Thyroid gland (tissue), 4 donors: ENCODE results near the gene ZNF823.

ENCODE experiments used
- POLR2A ChIP-seq, 2 donors: fragments of 450-650 bp; IDR thresholded peaks; one replicate each; pipeline ENCODE4 v1.6.1; 2017; ENCODE audit warnings: antibody characterized with exemption in 2 of 2, mild to moderate bottlenecking in 2 of 2, moderate library complexity in 1 of 2
- TF ChIP-seq, protein P1 (sequence below), 6 experiments: fragments of 200-600 bp in 3 of 6; fragments of 450-650 bp in 3 of 6; sonication (generic) in 3 of 6; IDR thresholded peaks; one replicate each; pipeline ENCODE4 v1.5.1; 2016 to 2019; ENCODE audit warnings: antibody characterized with exemption in 6 of 6, mild to moderate bottlenecking in 2 of 6, inconsistent platforms in 1 of 6, moderate library complexity in 1 of 6

DNA sequence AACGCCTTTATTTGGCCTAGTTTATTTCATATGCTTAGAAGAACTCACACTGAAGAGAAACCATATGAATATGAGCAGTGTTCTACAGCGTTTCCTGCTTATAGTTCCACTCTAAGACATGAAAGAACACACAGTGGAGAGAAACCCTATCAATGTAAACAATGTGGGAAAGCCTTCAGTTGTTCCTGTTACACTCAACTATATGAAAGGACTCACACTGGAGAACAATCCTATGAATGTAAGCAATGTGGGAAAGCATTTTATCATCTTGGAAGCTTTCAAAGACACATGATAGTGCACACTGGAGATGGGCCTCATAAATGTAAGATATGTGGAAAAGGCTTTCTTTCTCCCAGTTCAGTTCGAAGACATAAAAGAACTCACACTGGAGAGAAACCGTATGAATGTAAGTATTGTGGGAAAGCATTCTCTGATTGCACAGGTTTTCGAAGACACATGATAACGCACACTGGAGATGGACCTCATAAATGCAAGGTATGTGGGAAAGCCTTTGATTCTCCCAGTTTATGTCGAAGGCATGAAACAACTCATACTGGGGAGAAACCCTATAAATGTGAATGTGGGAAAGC lies 41.8 kb upstream of the ZNF823 start:
- TF ChIP-seq, protein P1, sequence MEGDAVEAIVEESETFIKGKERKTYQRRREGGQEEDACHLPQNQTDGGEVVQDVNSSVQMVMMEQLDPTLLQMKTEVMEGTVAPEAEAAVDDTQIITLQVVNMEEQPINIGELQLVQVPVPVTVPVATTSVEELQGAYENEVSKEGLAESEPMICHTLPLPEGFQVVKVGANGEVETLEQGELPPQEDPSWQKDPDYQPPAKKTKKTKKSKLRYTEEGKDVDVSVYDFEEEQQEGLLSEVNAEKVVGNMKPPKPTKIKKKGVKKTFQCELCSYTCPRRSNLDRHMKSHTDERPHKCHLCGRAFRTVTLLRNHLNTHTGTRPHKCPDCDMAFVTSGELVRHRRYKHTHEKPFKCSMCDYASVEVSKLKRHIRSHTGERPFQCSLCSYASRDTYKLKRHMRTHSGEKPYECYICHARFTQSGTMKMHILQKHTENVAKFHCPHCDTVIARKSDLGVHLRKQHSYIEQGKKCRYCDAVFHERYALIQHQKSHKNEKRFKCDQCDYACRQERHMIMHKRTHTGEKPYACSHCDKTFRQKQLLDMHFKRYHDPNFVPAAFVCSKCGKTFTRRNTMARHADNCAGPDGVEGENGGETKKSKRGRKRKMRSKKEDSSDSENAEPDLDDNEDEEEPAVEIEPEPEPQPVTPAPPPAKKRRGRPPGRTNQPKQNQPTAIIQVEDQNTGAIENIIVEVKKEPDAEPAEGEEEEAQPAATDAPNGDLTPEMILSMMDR (IDR thresholded peaks at IDR 0.05): no peak
- TF ChIP-seq POLR2A (IDR thresholded peaks at IDR 0.05): no peak
